SK-N-SH (cell line): ENCODE measurements around the gene CCT4. TPM values are rescaled to one million over a fixed set of nuclear protein-coding genes. Genes with fewer than 3 reads are reported as not detected.

ENCODE experiments used
- CTCF ChIA-PET: fragments of 300-600, 350-600 bp; formaldehyde crosslinking; extraction: SDS; loops from one replicate; lab custom pipeline; 2021; lab: Yijun Ruan, JAX
- POLR2A ChIA-PET: fragments of 350-600 bp; sonication (Branson Sonifier 250); formaldehyde crosslinking; extraction: SDS; loops from one replicate; lab custom pipeline; 2020; ENCODE audit warnings: antibody characterized with exemption, inconsistent platforms; lab: Yijun Ruan, JAX
- DNase-seq: peaks from one replicate; pipeline ENCODE4 v3.0.0; 2012
- H2AFZ ChIP-seq: fragments of 200-600 bp; sonication (generic); 2 replicates; pipeline ENCODE4 v1.8.1; 2016; ENCODE audit warnings: antibody characterized with exemption, mild to moderate bottlenecking, low read depth
- H3F3A ChIP-seq: fragments of 200-600 bp; sonication (generic); replicated peaks from 2 replicates; pipeline ENCODE3; 2016; ENCODE audit warnings: antibody characterized with exemption, mild to moderate bottlenecking; ENCODE audit not compliant: insufficient read depth
- H3K27ac ChIP-seq, 2 experiments: fragments of 200-500 bp in 1 of 2; fragments of 200-600 bp in 1 of 2; sonication (Bioruptor generic) in 1 of 2; sonication (generic), shearing (Covaris generic) in 1 of 2; 2 replicates each; pipeline versions ENCODE4 v1.5.1 to v1.6.1; 2014 to 2016; ENCODE audit warnings: low read depth in 2 of 2, inconsistent platforms in 1 of 2, low read length in 1 of 2, mild to moderate bottlenecking in 1 of 2, mixed read lengths in 1 of 2
- H3K27me3 ChIP-seq: fragments of 200-600 bp; sonication (generic), shearing (Covaris generic); 2 replicates; pipeline ENCODE4 v1.6.1; 2016; ENCODE audit warnings: mixed run types; ENCODE audit not compliant: insufficient read depth
- H3K36me3 ChIP-seq, 2 experiments: fragments of 200-500 bp in 1 of 2; fragments of 200-600 bp in 1 of 2; sonication (Bioruptor generic) in 1 of 2; sonication (generic) in 1 of 2; replicated peaks in 1 of 2; 2 replicates each; pipeline versions ENCODE3 to v1.5.1; 2014 to 2016; ENCODE audit warnings: low read length in 1 of 2, mild to moderate bottlenecking in 1 of 2; ENCODE audit not compliant: insufficient read depth in 2 of 2, control insufficient read depth in 1 of 2
- H3K4me1 ChIP-seq, 2 experiments: fragments of 200-500 bp in 1 of 2; fragments of 200-600 bp in 1 of 2; sonication (Bioruptor generic) in 1 of 2; sonication (generic), shearing (Covaris generic) in 1 of 2; 2 replicates each; pipeline versions ENCODE4 v1.5.1 to v1.6.1; 2014 to 2016; ENCODE audit warnings: low read depth in 1 of 2, low read length in 1 of 2, mixed run types in 1 of 2; ENCODE audit not compliant: insufficient read depth in 2 of 2, control insufficient read depth in 1 of 2
- H3K4me2 ChIP-seq: fragments of 200-600 bp; sonication (generic), shearing (Covaris generic); 2 replicates; pipeline ENCODE4 v1.6.1; 2017; ENCODE audit warnings: mixed run types
- H3K4me3 ChIP-seq, 2 experiments: fragments of 200-500 bp in 1 of 2; fragments of 200-600 bp in 1 of 2; sonication (Bioruptor generic) in 1 of 2; sonication (generic), shearing (Covaris generic) in 1 of 2; 2 replicates each; pipeline versions ENCODE4 v1.5.1 to v1.8.1; 2014 to 2016; ENCODE audit warnings: low read depth in 2 of 2, inconsistent platforms in 1 of 2, low read length in 1 of 2, mild to moderate bottlenecking in 1 of 2, mixed read lengths in 1 of 2, moderate library complexity in 1 of 2
- H3K79me2 ChIP-seq: fragments of 200-600 bp; sonication (generic); 2 replicates; pipeline ENCODE4 v1.8.1; 2017; ENCODE audit warnings: mild to moderate bottlenecking; ENCODE audit not compliant: insufficient read depth
- H3K9ac ChIP-seq: fragments of 200-600 bp; sonication (generic); 2 replicates; pipeline ENCODE4 v1.6.1; 2017; ENCODE audit warnings: mixed run types
- H3K9me2 ChIP-seq: fragments of 200-600 bp; sonication (generic); 2 replicates; pipeline ENCODE4 v1.6.1; 2017; ENCODE audit warnings: mixed run types
- H3K9me3 ChIP-seq: fragments of 200-600 bp; sonication (generic); 2 replicates; pipeline ENCODE4 v1.6.1; 2017; ENCODE audit warnings: mixed run types, mild to moderate bottlenecking, moderate library complexity
- H4K20me1 ChIP-seq: fragments of 200-600 bp; sonication (generic); 2 replicates; pipeline ENCODE4 v1.6.1; 2017; ENCODE audit warnings: mild to moderate bottlenecking, mixed run types; ENCODE audit not compliant: insufficient read depth
- CTCF ChIP-seq: fragments of 200-600 bp; sonication (generic); IDR thresholded peaks from 2 replicates; pipeline ENCODE4 v1.6.1; 2017; ENCODE audit warnings: antibody characterized with exemption, mild to moderate bottlenecking, moderate library complexity
- ELF1 ChIP-seq: IDR thresholded peaks from 2 replicates; pipeline ENCODE4 v1.4.0; 2012
- RAD21 ChIP-seq: IDR thresholded peaks from 2 replicates; pipeline ENCODE4 v1.6.1; 2012; ENCODE audit warnings: mild to moderate bottlenecking, low read length
- RXRA ChIP-seq: IDR thresholded peaks from 2 replicates; pipeline ENCODE4 v1.4.0; 2012; ENCODE audit warnings: low read depth, mild to moderate bottlenecking, borderline replicate concordance
- YY1 ChIP-seq: IDR thresholded peaks from 2 replicates; pipeline ENCODE4 v1.4.0; 2012; ENCODE audit warnings: low read depth, mild to moderate bottlenecking
- WGBS: methylation state at CpG from one replicate; pipeline ENCODE4 v1.1.6; 2017; ENCODE audit warnings: low lambda C conversion rate; 5-methylcytosine and 5-hydroxymethylcytosine counted together
- polyA plus RNA-seq, 3 experiments: library from polyadenylated mRNA; depleted of rRNA; stranded (reverse); fragments of >200 nt; gene quantifications; 2 replicates each; pipeline ENCODE4 v1.2.3, GENCODE V29; 2012
- TF ChIP-seq, protein P1 (sequence below): IDR thresholded peaks from 2 replicates; pipeline ENCODE4; 2012
- TF ChIP-seq, protein P2 (sequence below): IDR thresholded peaks from 2 replicates; pipeline ENCODE4 v1.4.0; 2012; ENCODE audit warnings: low read depth, borderline replicate concordance

The CCT4 gene
- polyA plus RNA-seq, 1 of the 3 experiments (the other 2 are of a cell fraction) = 75.0 TPM

GRCh38 chr2:61911510-61911909 is 23.1 kb upstream of the CCT4 start:
- peaks cover 7% of the 10 kb centered on the region for H3F3A ChIP-seq
- H4K20me1 ChIP-seq = no peaks in the 10 kb centered on the region
- H3K27ac ChIP-seq = no peak overlapping the region
- no peak overlapping the region for H3K9ac ChIP-seq
- no peak overlapping the region for H3K4me3 ChIP-seq
- H3K79me2 ChIP-seq = peaks cover 18% of the 10 kb centered on the region
- 79% methylated on average over 4 of the region's 4 CpGs for WGBS
- H3K9me3 ChIP-seq = no peaks in the 10 kb centered on the region
- H3K9me2 ChIP-seq = no peaks in the 10 kb centered on the region
- TF ChIP-seq, protein P1, sequence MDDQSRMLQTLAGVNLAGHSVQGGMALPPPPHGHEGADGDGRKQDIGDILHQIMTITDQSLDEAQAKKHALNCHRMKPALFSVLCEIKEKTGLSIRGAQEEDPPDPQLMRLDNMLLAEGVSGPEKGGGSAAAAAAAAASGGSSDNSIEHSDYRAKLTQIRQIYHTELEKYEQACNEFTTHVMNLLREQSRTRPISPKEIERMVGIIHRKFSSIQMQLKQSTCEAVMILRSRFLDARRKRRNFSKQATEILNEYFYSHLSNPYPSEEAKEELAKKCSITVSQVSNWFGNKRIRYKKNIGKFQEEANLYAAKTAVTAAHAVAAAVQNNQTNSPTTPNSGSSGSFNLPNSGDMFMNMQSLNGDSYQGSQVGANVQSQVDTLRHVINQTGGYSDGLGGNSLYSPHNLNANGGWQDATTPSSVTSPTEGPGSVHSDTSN = no peak
- TF ChIP-seq CTCF = peak; percentile 19; the same call in 1 of the 2 replicates
- TF ChIP-seq, protein P2, sequence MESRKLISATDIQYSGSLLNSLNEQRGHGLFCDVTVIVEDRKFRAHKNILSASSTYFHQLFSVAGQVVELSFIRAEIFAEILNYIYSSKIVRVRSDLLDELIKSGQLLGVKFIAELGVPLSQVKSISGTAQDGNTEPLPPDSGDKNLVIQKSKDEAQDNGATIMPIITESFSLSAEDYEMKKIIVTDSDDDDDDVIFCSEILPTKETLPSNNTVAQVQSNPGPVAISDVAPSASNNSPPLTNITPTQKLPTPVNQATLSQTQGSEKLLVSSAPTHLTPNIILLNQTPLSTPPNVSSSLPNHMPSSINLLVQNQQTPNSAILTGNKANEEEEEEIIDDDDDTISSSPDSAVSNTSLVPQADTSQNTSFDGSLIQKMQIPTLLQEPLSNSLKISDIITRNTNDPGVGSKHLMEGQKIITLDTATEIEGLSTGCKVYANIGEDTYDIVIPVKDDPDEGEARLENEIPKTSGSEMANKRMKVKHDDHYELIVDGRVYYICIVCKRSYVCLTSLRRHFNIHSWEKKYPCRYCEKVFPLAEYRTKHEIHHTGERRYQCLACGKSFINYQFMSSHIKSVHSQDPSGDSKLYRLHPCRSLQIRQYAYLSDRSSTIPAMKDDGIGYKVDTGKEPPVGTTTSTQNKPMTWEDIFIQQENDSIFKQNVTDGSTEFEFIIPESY = no peak
- TF ChIP-seq YY1 = no peak
- TF ChIP-seq RAD21 = peak; percentile 43; the same call in 1 of the 2 replicates
- 0 out of 4 replicates have a peak, but pooled peaks cover 0 to 3% of the 10 kb centered on the region in 2 experiments for H3K4me1 ChIP-seq
- no peaks in the 10 kb centered on the region for H3K36me3 ChIP-seq
- no peak overlapping the region for H2AFZ ChIP-seq
- H3K27me3 ChIP-seq = no peaks in the 10 kb centered on the region
- H3K4me2 ChIP-seq = no peak overlapping the region
- no peak for DNase-seq
- CTCF ChIA-PET = interaction anchor here (1.6 kb wide), 1 partner anchor 499 kb away, joined by 7 read pairs; no protein-coding TSS in a partner anchor
- POLR2A ChIA-PET = no interaction called here

DNA sequence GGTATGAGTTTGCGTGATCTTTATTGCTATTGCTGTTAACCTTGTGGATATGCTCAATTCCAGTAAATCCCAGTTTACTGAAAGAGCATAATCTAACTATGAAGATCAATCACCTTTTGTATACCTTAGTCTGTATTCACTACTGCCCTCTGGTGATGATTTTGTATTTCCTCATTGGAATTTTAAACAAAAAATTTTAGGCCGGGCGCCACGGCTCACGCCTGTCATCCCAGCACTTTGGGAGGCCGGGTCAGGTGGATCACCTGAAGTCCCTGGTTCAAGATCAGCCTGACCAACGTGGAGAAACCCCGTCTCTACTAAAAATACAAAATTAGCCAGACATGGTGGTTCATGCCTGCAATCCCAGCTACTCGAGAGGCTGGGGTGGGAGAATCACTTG is 22.1 kb upstream of the CCT4 start:
- H3K4me2 ChIP-seq = no peak overlapping the region
- H3F3A ChIP-seq = peaks cover 12% of the 10 kb centered on the region
- peaks cover 2 to 6% of the 10 kb centered on the region in 2 experiments; a peak in 1 of 4 replicates for H3K4me1 ChIP-seq
- WGBS = 78% methylated on average over 9 of the region's 9 CpGs
- no peaks in the 10 kb centered on the region for H3K36me3 ChIP-seq
- H3K9me2 ChIP-seq = no peaks in the 10 kb centered on the region
- no peaks in the 10 kb centered on the region for H3K9me3 ChIP-seq
- no peaks in the 10 kb centered on the region for H4K20me1 ChIP-seq
- no peak overlapping the region for H3K9ac ChIP-seq
- ChIA-PET CTCF (interaction anchor here (0.7 to 1.0 kb wide), 2 partner anchors 10 to 363 kb away, joined by 3 read pairs; no protein-coding TSS in a partner anchor), POLR2A (no interaction called here)
- H3K27me3 ChIP-seq = no peaks in the 10 kb centered on the region
- H3K27ac ChIP-seq = no peak overlapping the region
- H3K79me2 ChIP-seq = peaks cover 27% of the 10 kb centered on the region
- H3K4me3 ChIP-seq = no peak overlapping the region; a peak in 1 of 4 replicates
- DNase-seq = no peak
- H2AFZ ChIP-seq = no peak overlapping the region
- peak; percentile 54 for TF ChIP-seq CTCF
- TF ChIP-seq RXRA = no peak
- TF ChIP-seq ELF1 = no peak
- TF ChIP-seq RAD21 = peak; percentile 21; the same call in 1 of the 2 replicates
